Activated CD8-positive, alpha-beta memory T cell treated with anti-CD3 and anti-CD28 coated beads, Interleukin-2, amount 50 U/mL, for 1 hour (primary cell): ENCODE results near the gene CHM.
A peak's percentile ranks its signal among the peaks of the same experiment; 100 is the strongest.
"Not testable (repeated sequence)": the region's sequence is repeated elsewhere in the genome, so short reads cannot be mapped to it uniquely, and the experiment has no call there.

ENCODE experiments used
- DNase-seq: peaks from one replicate; pipeline ENCODE4 v3.0.0-alpha.2; 2020; ENCODE audit errors: extremely low read depth

CHM gene, protein sequence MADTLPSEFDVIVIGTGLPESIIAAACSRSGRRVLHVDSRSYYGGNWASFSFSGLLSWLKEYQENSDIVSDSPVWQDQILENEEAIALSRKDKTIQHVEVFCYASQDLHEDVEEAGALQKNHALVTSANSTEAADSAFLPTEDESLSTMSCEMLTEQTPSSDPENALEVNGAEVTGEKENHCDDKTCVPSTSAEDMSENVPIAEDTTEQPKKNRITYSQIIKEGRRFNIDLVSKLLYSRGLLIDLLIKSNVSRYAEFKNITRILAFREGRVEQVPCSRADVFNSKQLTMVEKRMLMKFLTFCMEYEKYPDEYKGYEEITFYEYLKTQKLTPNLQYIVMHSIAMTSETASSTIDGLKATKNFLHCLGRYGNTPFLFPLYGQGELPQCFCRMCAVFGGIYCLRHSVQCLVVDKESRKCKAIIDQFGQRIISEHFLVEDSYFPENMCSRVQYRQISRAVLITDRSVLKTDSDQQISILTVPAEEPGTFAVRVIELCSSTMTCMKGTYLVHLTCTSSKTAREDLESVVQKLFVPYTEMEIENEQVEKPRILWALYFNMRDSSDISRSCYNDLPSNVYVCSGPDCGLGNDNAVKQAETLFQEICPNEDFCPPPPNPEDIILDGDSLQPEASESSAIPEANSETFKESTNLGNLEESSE

DNA sequence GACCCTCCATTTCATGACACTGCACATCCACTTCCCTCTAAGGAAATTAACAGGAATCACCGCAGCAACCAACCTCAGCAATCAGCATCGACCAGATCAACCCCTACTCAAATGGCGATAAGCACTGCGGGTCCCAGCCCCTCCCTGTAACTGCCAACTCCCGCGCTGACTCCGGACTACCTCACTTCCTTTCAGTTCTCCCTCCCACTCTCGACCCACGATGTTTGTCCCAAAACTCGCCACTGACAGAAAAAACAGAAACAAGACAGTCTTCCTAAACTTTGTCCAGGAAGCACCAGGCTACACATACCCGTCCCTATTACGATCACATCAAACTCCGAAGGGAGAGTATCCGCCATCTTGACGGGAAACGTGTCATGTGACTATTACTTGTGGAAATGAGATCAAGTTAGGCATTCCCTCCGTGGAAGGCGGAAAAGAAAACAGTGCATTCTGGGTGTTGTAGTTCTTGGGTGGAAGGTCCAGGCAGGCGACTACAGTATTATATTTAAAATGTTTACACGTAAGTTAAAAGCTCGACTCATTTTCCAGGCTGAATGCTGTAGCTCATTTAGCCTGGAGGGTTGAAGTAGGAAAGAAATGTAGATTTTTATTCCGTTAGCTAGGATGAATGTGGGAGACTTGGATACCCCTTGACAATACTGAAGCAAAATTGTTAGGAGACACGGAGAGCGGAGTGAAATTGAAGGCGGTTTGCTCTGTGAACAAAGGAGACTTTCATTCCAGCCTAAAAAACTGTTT lies at the start of gene CHM:
Gene CHM (minus strand): TSS at position 385 of the 762 bp plus-strand sequence. CDS start 26 bp downstream, at position 359.
- peak; percentile 9 for DNase-seq

DNA sequence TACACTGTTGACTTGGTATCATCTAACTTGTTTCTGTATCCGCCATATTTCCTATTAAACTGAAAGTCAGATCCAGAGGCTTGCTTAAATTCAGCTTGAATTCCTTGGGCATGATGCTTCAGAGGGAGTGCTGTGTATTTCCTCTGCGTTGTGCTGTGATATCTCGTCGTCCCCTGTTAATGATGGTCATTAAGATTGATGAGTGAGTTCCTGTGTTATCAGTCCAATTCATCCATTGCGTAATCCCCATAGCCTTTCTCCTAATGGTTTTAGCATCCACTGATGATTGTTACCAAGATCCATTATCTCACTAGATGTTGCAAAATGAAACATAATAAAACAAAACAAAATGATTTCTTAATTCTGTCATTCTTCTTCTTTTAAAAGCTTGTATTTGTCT lies 31.3 kb upstream of the CHM start:
- no peak for DNase-seq

DNA sequence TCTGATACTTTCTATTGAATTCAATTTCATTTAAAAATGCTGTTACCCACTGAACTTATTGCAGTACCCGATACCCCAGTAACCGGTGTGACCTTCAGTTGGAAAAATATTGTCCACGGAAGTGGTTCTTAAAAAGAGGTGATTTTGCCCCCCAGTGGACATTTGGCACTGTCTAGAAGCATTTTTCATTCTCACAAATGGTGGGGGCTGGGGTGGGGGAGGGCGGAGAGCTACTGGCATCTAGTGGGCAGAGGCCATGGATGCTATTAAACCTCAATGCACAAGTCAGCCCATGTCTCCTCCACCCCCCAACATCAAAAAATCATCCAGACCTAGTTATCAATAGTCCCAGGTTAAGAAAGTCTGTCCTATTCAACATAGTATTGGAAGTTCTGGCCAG lies 19.6 kb upstream of the CHM start:
- no peak for DNase-seq

DNA sequence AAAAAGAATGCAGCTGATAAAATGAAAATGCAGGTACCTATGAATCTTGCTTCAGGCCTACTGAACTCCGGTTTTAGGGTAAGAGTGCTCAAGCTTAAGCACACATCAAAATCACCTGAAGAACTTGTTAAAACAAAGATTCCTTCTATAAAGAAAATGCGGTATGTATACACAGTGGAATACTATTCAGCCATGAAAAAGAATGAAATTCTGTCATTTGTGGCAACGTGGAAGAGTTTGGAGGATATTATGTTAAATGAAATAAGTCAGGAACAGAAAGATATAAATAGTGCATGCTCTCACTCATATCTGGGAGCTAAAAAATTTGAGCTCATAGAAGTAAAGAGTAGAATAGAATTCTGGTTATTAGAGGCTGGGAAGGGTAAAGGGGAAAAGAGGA lies 14.0 kb upstream of the CHM start:
- DNase-seq, result no peak

DNA sequence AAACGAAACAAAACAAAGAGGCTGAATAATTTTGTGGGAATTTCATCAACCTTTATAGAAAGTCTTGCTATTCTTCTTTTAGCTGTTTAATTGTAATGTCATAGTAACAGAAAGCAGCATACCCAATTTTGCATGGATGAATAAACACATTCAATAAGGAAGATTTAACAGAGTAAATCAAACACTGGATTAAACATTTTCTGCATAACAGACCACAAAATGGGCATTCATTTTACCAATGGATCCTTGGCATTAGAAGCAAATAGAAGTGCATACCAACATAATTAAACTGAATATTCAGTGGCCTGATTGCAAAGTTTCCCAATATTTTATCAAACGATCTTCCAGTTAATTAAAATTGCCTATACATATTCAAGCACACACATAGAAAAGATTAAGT lies 4.4 kb upstream of the CHM start:
- no peak for DNase-seq

DNA sequence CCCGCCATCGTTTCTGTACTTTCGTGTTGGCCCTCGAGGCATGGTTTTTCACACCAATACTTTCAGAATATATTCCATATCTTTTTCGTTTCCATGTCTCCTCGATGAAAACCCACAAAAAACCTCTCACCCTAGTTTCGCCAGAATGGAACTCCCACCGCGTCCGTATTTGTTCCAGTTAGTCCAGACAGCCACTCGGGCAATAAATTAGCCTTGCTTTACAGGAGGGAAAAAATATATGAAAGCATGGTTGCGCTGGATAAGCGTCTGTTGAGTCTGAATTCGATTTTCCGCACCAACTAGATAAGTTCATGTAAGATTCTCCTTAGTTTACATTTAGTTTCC lies 550 bp upstream of the CHM start:
- DNase-seq, result no peak

DNA sequence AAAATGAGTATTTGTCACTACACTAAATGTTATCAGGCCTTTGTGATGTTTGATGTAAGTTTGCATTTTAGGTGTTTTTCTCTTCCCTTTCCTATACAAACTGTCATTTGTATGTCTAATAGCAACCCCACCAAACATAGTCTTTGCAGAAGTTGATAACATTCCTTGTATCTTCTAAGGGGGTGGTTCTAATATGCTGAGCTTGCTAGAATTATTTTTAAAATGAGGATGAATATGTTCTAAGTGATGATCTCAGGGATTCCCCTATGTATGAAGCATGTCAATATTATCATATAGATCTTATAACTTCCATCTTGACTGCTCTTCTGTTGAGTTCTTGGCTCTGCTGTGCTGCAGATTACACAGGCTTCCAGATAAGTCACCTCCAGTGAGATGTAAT lies 3.1 kb downstream of the CHM start:
- DNase-seq, result no peak

DNA sequence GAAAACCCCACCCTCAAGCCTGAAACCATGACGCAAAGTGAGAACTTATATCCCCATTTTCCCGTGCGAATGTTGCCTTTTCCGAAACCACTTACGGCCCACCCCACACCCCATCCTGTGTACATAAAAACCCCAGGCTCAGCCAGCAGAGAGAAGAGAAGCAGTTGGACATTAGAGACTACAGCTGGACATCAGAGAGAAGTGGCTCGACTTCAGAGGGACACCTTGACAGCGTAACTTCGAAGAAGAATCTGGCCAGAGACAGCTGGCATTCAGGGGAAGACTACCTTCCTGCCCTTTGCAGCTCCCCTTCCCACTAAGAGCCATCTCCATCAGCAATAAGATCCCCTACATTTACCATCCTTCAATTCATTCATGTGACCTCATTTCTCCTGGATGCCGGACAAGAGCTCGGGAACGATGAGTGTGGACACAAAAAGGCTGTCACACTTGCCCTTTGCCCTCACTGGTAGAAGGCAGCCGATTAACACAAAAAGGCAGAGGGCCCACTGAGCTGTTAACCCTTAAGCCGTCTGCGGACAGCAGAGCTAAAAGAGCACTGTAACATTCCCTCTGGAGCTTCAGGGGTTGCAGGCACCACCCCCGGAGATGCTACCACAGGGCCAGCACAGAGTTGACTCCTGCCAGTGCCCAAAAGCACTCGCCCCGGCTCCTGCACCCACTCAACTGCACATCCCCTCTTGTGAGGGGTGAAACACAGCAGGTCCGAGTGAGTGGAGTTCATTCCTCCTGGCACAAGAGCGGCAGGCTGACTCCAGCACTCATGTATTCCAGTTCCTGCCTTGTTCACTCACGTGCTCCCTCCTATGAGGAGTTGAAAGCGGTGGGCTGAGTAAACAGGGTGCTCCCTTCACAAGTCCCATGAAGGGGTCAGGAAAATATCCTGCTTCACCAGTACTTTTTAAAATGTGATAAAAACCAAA lies 7.5 kb downstream of the CHM start:
- DNase-seq, result no peak

DNA sequence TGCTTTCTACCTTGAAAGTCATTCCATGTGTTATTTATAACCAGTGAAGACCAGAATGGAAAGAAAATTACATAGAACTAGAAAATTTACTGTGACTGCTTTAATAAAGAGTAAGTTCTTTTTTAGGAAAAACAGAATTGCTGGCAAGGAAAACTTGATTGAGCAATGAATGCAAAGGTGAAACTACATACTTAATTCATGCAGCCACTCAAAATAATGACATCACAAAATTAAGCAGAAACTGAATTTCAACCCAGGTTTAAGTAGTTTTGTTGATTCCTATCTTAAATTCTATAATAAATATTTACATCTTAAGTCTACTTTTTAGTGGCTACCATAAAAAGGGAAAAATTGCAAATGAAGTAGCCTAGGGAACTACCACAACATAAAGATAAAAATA lies 14.0 kb downstream of the CHM start:
- no peak for DNase-seq

DNA sequence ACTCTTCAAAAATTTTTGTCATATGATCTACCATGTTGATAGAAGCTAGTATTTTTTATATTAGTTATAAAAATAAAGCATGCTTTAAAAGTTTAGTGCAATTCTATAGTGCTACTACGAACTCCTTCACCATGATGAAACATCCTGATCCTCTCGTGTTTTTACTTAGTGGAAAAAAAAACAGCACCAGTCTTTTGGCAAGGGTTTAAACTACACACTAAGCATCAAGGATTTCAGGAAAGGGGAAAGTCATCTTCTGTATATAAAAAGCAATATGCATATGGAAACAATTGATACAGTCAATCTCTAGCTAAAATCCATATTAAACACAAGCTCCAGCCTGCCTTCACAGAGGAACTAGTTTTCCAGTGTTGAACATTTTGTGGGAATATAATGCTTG lies 18.7 kb downstream of the CHM start:
- no peak for DNase-seq

DNA sequence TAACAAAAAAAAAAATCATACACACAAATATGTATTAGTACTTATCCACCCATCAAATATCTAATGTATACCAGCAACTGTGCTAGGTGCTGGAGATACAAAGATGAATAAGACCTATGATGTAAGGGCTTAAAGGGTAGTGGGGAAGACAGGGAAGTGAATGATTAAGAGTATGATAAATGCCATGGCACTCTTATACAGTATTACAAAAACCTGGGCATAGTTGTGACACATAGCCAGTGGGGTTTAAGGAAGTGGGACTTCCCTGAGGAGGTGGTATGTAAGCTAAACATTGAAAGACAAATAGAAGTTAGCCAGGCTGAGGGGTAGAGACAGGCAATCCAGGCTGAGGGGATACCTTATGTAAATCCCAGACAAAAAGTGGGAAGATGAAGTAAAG lies 23.5 kb downstream of the CHM start:
- DNase-seq, result no peak

DNA sequence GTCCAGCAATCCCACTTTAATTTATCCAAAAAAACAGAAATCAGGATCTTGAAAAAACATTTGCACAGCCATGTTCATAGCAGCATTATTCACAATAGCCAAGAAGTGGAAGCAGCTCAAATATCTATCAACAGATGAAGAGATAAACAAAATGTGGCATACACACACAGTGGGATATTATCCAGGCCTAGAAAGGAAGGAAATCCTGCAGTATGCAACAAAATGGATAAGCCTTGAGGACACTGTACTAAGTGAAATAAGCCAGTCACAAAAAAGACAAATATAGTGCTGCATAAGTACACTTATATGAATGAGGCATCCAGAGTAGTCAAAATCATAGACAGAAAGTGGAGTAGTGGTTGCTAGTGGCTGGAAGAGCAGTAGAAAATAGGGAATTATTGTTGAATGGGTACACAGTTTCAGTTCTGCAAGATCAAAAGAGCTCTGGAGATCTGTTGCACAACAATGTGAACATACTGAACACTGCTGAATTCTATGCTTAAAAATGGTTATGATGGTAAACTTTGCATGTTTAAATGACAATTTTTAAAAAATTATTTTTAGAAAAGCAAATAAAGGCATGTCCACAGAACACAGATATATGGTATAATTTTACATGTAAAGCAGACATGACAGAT lies 25.6 kb downstream of the CHM start:
- no peak for DNase-seq

DNA sequence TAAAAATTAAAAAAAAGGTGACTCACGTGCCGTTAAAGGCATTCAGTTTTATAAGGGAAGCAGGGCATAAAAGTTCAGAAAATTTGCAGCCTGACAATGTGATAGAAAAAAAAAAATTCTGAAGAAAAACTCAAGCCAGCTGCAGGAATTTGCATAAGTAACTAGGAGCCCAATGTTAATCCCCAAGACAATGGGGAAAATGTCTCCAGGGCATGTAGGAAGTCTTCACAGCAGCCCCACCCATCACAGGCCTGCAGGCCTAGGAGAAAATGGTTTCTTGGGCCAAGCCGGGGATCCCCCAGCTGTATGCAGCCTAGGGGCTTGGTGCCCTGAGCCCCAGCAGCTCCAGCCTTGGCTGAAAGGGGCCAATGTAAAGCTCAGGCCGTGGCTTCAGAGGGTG lies 31.2 kb downstream of the CHM start:
- no peak for DNase-seq

DNA sequence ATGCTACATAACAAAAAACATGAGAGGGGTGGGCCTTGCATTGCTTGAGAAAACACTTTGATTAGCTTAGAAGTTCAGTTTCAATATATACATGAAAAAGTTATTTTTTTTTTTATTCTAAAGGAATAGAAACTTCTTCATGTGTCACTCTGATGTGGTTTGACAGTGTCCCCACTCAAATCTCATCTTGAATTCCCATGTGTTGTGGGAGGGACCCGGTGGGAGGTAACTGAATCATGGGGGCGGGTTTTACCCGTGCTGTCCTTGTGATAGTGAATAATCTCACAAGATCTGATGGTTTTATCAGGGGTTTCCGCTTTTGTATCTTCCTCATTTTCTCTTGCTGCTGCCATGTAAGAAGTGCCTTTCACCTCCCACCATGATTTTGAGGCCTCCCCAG lies 32.4 kb downstream of the CHM start:
- DNase-seq, result not testable (repeated sequence)

DNA sequence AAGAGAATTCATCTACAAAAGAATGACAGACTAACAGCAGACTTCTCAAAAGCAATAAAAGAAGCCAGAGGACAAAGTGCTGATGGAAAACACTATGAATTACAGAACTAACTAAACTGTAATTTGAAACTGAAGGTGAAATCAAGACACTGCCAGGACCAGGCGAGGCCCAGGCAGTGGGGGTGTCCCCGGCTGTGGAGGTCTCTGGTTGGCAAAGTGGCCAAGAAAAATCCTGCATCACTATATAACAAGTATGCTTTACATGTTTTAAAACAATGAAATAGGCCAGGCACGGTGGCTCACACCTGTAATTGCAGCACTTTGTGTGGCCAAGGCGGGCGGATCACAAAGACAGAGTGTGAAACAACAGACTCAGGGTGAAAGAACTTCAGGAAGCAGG lies 32.9 kb downstream of the CHM start:
- no peak for DNase-seq

DNA sequence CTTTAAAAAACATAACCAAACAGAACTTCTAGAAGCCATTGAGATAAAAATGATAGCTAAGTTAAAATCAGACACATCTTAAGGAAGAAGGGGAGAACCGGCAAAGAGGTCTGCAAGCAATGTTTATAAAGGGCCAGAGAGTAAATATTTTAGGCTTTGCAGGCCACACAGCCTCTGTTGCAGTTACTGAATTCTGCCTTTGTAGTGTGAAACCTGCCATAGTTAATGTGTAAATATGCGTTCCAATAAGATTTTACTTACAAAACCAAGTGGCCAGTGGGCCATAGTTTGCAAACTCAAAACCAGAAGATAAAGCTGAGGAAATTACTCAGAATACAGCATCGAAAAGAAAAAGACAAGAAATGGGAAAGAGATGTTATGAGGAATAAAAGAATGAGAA lies 33.6 kb downstream of the CHM start:
- no peak for DNase-seq

DNA sequence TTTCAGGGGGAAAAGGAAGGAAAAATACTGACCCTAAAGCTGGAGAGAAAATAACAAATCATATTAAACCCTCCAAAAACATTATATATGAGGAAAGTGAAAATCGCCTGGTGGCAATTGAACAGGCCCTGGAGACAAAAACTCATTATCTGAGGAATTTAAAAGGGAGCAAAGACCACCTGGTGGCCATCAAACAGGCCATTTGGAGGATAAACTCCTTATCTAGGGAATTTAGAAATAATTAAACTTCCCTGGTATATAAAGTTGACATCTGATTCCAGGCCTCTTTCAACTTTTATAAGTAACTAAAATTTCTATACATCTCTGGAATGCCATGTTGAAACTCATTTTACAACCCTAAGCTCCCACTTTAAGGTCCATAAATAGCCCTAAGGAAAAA lies 35.2 kb downstream of the CHM start:
- no peak for DNase-seq

DNA sequence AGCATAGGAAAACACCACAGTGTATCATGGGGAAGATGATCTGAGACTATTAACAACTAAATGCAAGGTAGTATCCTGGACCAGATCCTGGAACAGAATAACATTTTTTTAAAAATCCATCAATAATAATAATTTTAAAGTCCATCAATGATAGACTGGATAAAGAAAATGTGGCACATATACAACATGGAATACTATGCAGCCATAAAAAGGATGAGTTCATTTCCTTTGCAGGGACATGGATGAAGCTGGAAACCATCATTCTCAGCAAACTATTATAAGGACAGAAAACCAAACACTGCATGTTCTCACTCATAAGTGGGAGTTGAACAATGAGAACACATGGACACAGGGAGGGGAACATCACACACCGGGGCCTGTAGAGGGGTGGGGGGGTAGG lies 37.6 kb downstream of the CHM start:
- DNase-seq, result not testable (repeated sequence)

DNA sequence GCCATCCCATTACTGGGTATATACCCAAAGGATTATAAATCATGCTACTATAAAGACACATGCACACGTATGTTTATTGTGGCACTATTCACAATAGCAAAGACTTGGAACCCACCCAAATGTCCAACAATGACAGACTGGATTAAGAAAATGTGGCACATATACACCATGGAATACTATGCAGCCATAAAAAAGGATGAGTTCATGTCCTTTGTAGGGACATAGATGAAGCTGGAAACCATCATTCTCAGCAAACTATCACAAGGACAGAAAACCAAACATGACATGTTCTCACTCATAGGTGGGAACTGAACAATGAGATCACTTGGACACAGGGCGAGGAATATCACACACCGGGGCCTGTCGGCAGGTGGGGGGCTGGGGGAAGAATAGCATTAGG lies 39.5 kb downstream of the CHM start:
- not testable (repeated sequence) for DNase-seq

DNA sequence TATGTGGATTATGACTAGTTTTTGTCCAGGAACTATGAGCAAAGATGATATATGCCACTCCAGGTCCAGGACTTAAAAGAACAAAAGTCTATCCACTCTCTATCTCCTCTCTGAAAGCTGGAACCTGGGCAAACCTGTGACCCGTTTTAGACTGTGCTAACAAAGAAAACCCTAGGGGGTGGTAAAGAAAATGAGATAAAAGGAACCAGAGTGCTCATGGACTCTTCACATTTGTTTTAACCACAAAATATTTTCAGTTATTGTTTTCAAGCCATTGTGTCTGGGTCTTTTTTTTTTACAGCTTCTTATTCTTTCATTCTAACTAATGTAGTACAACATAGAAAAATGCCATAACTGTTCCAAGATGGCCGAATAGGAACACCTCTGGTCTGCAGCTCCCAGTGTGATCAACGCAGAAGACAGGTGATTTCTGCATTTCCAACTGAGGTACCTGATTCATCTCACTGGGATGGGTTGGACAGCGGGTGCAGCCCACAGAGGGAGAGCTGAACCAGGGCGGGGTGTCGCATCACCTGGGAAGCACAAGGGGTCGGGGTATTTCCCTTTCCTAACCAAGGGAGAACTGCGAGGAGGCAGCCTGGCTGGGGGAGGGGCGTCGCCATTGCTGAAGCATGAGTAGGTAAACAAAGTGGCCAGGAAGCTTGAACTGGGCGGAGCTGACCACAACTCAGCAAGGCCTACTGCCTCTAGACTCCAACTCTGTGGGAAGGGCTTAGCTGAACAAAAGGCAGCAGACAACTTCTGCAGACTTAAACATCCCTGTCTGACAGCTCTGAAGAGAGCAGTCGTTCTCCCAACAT lies 45.1 kb downstream of the CHM start:
- DNase-seq, result no peak
